HEK293 (cell line): ENCODE results near the gene S100G.

Experiments
- HOXA7 ChIP-seq: sonication (generic); formaldehyde crosslinking; IDR thresholded peaks from 2 replicates; pipeline ENCODE4 v1.8.1; 2022; ENCODE audit warnings: missing genetic modification reagents, borderline replicate concordance
- HOXC10 ChIP-seq: sonication (generic); formaldehyde crosslinking; IDR thresholded peaks from 2 replicates; pipeline ENCODE4 v1.8.1; 2023; ENCODE audit warnings: mild to moderate bottlenecking, missing genetic modification reagents
- ZNF138 ChIP-seq: fragments of 450-650 bp; formaldehyde crosslinking; IDR thresholded peaks from 2 replicates; pipeline ENCODE4 v1.5.1; 2016; ENCODE audit warnings: missing biosample characterization, missing genetic modification characterization, borderline replicate concordance
- ZNF221 ChIP-seq: fragments of 450-650 bp; formaldehyde crosslinking; IDR thresholded peaks from 2 replicates; pipeline ENCODE4 v1.5.1; 2017; ENCODE audit warnings: missing biosample characterization, missing genetic modification characterization, borderline replicate concordance
- ZNF248 ChIP-seq: fragments of 450-650 bp; formaldehyde crosslinking; IDR thresholded peaks from 2 replicates; pipeline ENCODE4 v1.5.1; 2017; ENCODE audit warnings: missing biosample characterization, missing genetic modification characterization
- ZNF274 ChIP-seq, 2 experiments: fragments of 200-500 bp in 1 of 2; fragments of 450-650 bp in 1 of 2; sonication (Bioruptor generic) in 1 of 2; formaldehyde crosslinking in 1 of 2; IDR thresholded peaks; 2 replicates each; pipeline versions ENCODE4 v1.5.1 to v1.6.1; 2014 to 2016; ENCODE audit warnings: borderline replicate concordance in 1 of 2, inconsistent platforms in 1 of 2, low read length in 1 of 2, missing biosample characterization in 1 of 2, missing genetic modification characterization in 1 of 2
- ZNF350 ChIP-seq: fragments of 450-650 bp; formaldehyde crosslinking; IDR thresholded peaks from 2 replicates; pipeline ENCODE4 v1.5.0; 2017; ENCODE audit warnings: missing biosample characterization, mild to moderate bottlenecking, missing genetic modification characterization
- ZNF473 ChIP-seq: fragments of 450-650 bp; formaldehyde crosslinking; IDR thresholded peaks from 2 replicates; pipeline ENCODE4 v1.5.1; 2017; ENCODE audit warnings: missing biosample characterization, missing genetic modification characterization
- ZNF548 ChIP-seq: fragments of 450-650 bp; formaldehyde crosslinking; IDR thresholded peaks from 2 replicates; pipeline ENCODE4 v1.5.1; 2016; ENCODE audit warnings: missing biosample characterization, missing genetic modification characterization
- ZNF768 ChIP-seq: fragments of 450-650 bp; formaldehyde crosslinking; IDR thresholded peaks from 2 replicates; pipeline ENCODE4 v1.5.1; 2018; ENCODE audit warnings: missing biosample characterization, mild to moderate bottlenecking, missing genetic modification characterization
- TF ChIP-seq, protein P1 (sequence below): fragments of 450-650 bp; formaldehyde crosslinking; IDR thresholded peaks from 2 replicates; pipeline ENCODE4 v1.5.1; 2016; ENCODE audit warnings: missing biosample characterization, missing genetic modification characterization
- TF ChIP-seq, protein P2 (sequence below): fragments of 450-650 bp; IDR thresholded peaks from 2 replicates; pipeline ENCODE4 v1.5.1; 2018; ENCODE audit warnings: missing biosample characterization, missing genetic modification characterization
- TF ChIP-seq, protein P3 (sequence below): fragments of 450-650 bp; IDR thresholded peaks from 2 replicates; pipeline ENCODE4 v1.5.1; 2018; ENCODE audit warnings: missing biosample characterization, mild to moderate bottlenecking, missing genetic modification characterization

DNA sequence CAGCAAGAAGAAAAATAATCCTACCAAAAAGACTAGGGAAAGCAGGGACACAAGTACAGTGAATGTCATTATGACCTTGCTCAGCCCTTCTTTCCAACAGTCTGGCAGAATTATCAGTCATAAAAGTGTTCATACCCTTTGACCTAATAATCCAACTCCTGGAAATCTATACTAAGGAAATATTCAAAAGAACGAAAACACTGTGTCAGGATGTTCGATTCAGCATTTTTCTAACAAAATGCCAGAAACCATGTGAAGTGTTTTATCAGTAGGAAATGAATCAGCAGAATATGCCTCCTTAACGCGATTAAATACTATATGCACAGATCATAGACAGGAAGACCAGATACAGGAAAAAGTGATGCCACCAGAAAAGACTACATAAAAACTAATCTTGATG lies 16.2 kb upstream of the S100G start:
- no peak for TF ChIP-seq ZNF221 (tag by site-specific recombination)
- TF ChIP-seq, protein P1, sequence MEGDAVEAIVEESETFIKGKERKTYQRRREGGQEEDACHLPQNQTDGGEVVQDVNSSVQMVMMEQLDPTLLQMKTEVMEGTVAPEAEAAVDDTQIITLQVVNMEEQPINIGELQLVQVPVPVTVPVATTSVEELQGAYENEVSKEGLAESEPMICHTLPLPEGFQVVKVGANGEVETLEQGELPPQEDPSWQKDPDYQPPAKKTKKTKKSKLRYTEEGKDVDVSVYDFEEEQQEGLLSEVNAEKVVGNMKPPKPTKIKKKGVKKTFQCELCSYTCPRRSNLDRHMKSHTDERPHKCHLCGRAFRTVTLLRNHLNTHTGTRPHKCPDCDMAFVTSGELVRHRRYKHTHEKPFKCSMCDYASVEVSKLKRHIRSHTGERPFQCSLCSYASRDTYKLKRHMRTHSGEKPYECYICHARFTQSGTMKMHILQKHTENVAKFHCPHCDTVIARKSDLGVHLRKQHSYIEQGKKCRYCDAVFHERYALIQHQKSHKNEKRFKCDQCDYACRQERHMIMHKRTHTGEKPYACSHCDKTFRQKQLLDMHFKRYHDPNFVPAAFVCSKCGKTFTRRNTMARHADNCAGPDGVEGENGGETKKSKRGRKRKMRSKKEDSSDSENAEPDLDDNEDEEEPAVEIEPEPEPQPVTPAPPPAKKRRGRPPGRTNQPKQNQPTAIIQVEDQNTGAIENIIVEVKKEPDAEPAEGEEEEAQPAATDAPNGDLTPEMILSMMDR (tag by site-specific recombination) = no peak
- no peak for TF ChIP-seq ZNF138 (tag by site-specific recombination)
- no peak for TF ChIP-seq HOXC10
- no peak for TF ChIP-seq ZNF768 (tag by site-specific recombination)
- no peak for TF ChIP-seq ZNF274 (IDR thresholded peaks at IDR 0.05; ENCODE audit: low read length)
- TF ChIP-seq ZNF274 (tag by site-specific recombination; IDR thresholded peaks at IDR 0.05; ENCODE audit: borderline replicate concordance) = no peak
- no peak for TF ChIP-seq ZNF548 (tag by site-specific recombination)
- TF ChIP-seq, protein P2, sequence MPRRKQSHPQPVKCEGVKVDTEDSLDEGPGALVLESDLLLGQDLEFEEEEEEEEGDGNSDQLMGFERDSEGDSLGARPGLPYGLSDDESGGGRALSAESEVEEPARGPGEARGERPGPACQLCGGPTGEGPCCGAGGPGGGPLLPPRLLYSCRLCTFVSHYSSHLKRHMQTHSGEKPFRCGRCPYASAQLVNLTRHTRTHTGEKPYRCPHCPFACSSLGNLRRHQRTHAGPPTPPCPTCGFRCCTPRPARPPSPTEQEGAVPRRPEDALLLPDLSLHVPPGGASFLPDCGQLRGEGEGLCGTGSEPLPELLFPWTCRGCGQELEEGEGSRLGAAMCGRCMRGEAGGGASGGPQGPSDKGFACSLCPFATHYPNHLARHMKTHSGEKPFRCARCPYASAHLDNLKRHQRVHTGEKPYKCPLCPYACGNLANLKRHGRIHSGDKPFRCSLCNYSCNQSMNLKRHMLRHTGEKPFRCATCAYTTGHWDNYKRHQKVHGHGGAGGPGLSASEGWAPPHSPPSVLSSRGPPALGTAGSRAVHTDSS (tag by site-specific recombination) = no peak
- TF ChIP-seq, protein P3, sequence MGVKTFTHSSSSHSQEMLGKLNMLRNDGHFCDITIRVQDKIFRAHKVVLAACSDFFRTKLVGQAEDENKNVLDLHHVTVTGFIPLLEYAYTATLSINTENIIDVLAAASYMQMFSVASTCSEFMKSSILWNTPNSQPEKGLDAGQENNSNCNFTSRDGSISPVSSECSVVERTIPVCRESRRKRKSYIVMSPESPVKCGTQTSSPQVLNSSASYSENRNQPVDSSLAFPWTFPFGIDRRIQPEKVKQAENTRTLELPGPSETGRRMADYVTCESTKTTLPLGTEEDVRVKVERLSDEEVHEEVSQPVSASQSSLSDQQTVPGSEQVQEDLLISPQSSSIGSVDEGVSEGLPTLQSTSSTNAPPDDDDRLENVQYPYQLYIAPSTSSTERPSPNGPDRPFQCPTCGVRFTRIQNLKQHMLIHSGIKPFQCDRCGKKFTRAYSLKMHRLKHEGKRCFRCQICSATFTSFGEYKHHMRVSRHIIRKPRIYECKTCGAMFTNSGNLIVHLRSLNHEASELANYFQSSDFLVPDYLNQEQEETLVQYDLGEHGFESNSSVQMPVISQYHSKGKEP (tag by site-specific recombination) = no peak
- no peak for TF ChIP-seq ZNF350 (tag by site-specific recombination)
- no peak for TF ChIP-seq ZNF248
- TF ChIP-seq HOXA7 = no peak
- no peak for TF ChIP-seq ZNF473 (tag by site-specific recombination)
